ENCODE data around the gene UBA1. TPM values are rescaled to one million over a fixed set of nuclear protein-coding genes. Genes with fewer than 3 reads are reported as not detected.

UBA1 gene
- total and polyA plus RNA-seq, 4 donors, result 115 to 319 (median 219) TPM

DNA sequence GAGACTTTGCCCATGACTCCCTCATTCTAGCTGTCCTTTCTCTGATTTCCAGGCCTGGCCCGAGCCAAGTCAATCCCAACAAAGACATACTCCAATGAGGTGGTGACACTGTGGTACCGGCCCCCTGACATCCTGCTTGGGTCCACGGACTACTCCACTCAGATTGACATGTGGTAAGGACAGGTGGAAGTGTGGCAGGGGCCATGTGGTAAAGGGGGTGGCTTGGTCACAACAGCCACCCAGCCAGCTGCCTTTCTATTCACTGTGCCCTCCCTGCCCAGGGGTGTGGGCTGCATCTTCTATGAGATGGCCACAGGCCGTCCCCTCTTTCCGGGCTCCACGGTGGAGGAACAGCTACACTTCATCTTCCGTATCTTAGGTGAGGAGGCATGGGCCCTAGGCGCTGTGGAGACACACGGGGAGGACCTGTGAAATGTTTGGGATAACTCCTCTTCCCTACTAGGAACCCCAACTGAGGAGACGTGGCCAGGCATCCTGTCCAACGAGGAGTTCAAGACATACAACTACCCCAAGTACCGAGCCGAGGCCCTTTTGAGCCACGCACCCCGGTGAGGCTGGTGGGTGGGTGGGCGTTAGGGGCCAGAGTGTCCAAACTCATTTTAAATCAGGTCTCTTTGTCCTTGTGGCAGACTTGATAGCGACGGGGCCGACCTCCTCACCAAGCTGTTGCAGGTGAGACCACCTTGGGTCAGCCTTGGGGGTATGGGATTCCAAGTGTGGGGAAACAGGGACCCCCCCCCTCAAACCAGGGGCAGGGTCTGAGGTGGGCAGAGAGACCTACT, 33.1 kb downstream of the UBA1 start:
- peaks cover 6% of the 10 kb centered on the region for H3K27me3 ChIP-seq (ENCODE audit: control insufficient read depth, insufficient read depth, low read length)
- H3K4me3 ChIP-seq (ENCODE audit: low read depth, low read length), result no peak overlapping the region
- no peak for DNase-seq (ENCODE audit: low read depth in 4 of 6, low spot score in 6 of 6)
- 91% methylated on average over 7 of the region's 19 CpGs for WGBS (ENCODE audit: insufficient coverage)
- H3K36me3 ChIP-seq (ENCODE audit: control insufficient read depth, insufficient read depth, low read length), result peaks cover 63% of the 10 kb centered on the region
- no peak overlapping the region for H3K27ac ChIP-seq (ENCODE audit: low read depth, low read length)
- H3K9me3 ChIP-seq (ENCODE audit: control insufficient read depth, insufficient read depth, low read length), result no peaks in the 10 kb centered on the region
- no peaks in the 10 kb centered on the region for H3K4me1 ChIP-seq (ENCODE audit: control insufficient read depth, insufficient read depth, low read length)

GRCh38 chrX:47227334-47227583, 33.6 kb downstream of the UBA1 start:
- DNase-seq (ENCODE audit: low read depth in 4 of 6, low spot score in 6 of 6), result no peak
- H3K27me3 ChIP-seq (ENCODE audit: control insufficient read depth, insufficient read depth, low read length), result peaks cover 6% of the 10 kb centered on the region
- H3K27ac ChIP-seq (ENCODE audit: low read depth, low read length), result no peak overlapping the region
- no peak overlapping the region for H3K4me3 ChIP-seq (ENCODE audit: low read depth, low read length)
- no peaks in the 10 kb centered on the region for H3K4me1 ChIP-seq (ENCODE audit: control insufficient read depth, insufficient read depth, low read length)
- H3K9me3 ChIP-seq (ENCODE audit: control insufficient read depth, insufficient read depth, low read length), result no peaks in the 10 kb centered on the region
- H3K36me3 ChIP-seq (ENCODE audit: control insufficient read depth, insufficient read depth, low read length), result peaks cover 61% of the 10 kb centered on the region
- WGBS (ENCODE audit: insufficient coverage), result 97% methylated on average over 6 of the region's 9 CpGs

DNA sequence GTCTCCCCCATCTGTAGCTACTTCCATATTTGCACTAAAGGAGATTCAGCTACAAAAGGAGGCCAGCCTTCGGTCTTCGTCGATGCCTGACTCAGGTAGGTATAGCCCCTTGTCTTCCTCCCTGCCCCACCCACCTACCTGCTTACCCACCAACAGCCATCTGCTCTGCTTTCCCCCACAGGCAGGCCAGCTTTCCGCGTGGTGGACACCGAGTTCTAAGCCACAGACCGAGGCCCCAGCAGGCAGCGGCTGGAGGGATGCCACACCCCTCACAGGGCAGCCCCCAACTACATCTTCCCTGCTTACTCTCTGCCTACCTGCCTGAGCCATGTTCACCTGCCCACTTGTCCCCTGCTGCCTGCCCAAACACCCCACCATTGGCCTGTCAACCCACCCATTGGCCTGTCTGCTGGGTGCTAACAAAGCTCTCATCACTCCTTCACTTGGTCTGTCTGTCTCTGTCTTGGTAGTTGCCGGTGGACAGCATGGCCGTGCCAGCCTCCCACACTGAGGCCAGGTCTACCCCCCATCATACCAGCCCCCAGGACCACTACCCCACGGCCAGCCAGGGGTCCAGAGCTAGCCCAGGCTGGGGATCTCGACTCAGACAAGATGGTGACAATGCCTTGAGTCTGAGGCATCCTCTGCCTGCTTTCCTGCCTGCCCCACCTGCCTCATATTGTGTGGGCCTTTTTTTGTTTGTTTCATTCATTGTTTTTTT, 35.1 kb downstream of the UBA1 start:
- no peak for DNase-seq (ENCODE audit: low read depth in 4 of 6, low spot score in 6 of 6)
- 93% methylated on average over 11 of the region's 12 CpGs for WGBS (ENCODE audit: insufficient coverage)
- Histone ChIP-seq H3K27me3 (ENCODE audit: control insufficient read depth, insufficient read depth, low read length) (peaks cover 15% of the 10 kb centered on the region), H3K4me1 (ENCODE audit: control insufficient read depth, insufficient read depth, low read length) (peaks cover 7% of the 10 kb centered on the region), H3K27ac (ENCODE audit: low read depth, low read length) (no peak overlapping the region), H3K4me3 (ENCODE audit: low read depth, low read length) (no peak overlapping the region), H3K9me3 (ENCODE audit: control insufficient read depth, insufficient read depth, low read length) (no peaks in the 10 kb centered on the region), H3K36me3 (ENCODE audit: control insufficient read depth, insufficient read depth, low read length) (peaks cover 51% of the 10 kb centered on the region)

DNA sequence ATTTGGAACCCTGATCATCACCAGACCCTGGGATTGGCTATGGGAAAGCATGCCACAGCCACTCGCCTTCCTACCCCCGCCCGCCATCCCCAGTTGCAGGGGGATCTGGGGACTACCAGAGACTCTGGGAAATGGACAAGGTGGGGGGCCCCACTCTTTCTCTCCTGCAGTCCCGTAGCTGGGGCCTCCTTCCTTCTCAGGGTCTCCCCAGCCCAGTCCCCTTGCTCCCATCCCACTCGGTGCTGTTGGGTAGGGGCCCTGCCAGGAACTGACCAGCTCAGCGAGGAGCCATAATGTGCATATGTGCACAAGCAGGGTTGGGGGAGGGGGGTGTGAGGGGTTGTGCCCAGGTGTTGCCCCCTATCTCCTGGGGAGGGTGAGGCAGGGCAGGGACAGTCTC, 35.8 kb downstream of the UBA1 start:
- Histone ChIP-seq H3K4me3 (ENCODE audit: low read depth, low read length) (no peak overlapping the region), H3K4me1 (ENCODE audit: control insufficient read depth, insufficient read depth, low read length) (peaks cover 7% of the 10 kb centered on the region), H3K27me3 (ENCODE audit: control insufficient read depth, insufficient read depth, low read length) (peaks cover 16% of the 10 kb centered on the region), H3K36me3 (ENCODE audit: control insufficient read depth, insufficient read depth, low read length) (peaks cover 44% of the 10 kb centered on the region), H3K27ac (ENCODE audit: low read depth, low read length) (no peak overlapping the region), H3K9me3 (ENCODE audit: control insufficient read depth, insufficient read depth, low read length) (no peaks in the 10 kb centered on the region)
- DNase-seq (ENCODE audit: low read depth in 4 of 6, low spot score in 6 of 6), result no peak
- WGBS (ENCODE audit: insufficient coverage), result 86% methylated on average over 4 of the region's 6 CpGs

DNA sequence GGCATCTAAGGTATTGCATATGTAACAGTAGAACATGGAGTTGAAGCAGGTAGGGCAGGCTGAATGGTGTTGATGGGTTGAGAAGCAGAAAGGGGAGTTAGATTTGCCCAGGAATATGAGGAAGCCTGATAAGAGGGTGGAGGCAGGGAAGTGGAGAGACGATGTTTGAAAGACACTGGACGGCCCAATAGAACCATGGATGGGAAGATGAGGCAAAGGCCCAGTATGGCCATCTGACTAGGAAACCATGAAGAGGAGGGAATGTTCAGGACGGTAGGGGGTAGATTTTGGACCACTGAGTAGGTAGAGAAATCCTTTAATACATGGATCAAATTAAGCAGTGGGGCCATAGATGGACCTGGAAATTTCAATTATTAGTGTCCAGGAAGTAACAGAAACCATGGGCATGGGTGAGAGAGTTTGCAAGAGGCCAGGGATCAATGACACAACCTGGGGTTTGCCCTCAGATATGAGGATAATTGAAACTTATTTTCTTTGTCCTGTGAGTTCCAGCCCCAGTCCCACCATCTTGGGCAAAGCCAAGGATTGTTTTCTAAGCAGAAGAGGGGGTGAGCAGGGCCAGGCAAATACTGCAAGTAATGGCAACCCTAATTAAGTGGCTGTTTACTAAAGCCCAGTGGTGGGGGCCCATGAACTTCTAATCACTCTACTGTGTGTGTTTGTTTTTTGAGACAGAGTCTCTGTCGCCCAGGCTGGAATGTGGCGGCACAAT, 36.7 kb downstream of the UBA1 start:
- 91% methylated on average over 4 of the region's 5 CpGs for WGBS (ENCODE audit: insufficient coverage)
- Histone ChIP-seq H3K27me3 (ENCODE audit: control insufficient read depth, insufficient read depth, low read length) (peaks cover 16% of the 10 kb centered on the region), H3K27ac (ENCODE audit: low read depth, low read length) (no peak overlapping the region), H3K36me3 (ENCODE audit: control insufficient read depth, insufficient read depth, low read length) (peaks cover 35% of the 10 kb centered on the region), H3K9me3 (ENCODE audit: control insufficient read depth, insufficient read depth, low read length) (no peaks in the 10 kb centered on the region), H3K4me1 (ENCODE audit: control insufficient read depth, insufficient read depth, low read length) (peaks cover 7% of the 10 kb centered on the region), H3K4me3 (ENCODE audit: low read depth, low read length) (no peak overlapping the region)
- no peak for DNase-seq (ENCODE audit: low read depth in 4 of 6, low spot score in 6 of 6)

DNA sequence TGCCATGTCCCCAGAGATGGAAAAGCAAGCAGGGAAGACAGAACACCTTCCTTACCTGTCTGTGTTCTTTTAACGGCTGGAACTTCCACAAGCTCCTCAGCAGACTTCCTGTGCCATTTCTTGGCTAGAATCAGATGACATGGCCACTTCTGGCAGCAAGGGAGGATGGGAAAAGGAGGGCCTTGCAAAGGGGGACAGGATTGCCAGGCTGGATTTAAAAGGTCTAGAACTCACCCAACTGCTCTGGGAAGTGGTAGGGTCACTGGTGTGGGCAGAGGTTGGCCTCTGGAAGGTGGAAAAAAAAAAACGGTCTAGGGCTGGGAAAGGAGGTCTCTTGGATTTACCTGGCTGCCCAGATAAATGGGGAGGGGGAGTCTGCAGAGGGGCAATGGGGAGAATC, 37.5 kb downstream of the UBA1 start:
- WGBS (ENCODE audit: insufficient coverage), result 67% methylated on average over 1 of the region's 2 CpGs
- Histone ChIP-seq H3K4me3 (ENCODE audit: low read depth, low read length) (no peak overlapping the region), H3K27me3 (ENCODE audit: control insufficient read depth, insufficient read depth, low read length) (peaks cover 16% of the 10 kb centered on the region), H3K27ac (ENCODE audit: low read depth, low read length) (no peak overlapping the region), H3K4me1 (ENCODE audit: control insufficient read depth, insufficient read depth, low read length) (peaks cover 7% of the 10 kb centered on the region), H3K9me3 (ENCODE audit: control insufficient read depth, insufficient read depth, low read length) (no peaks in the 10 kb centered on the region), H3K36me3 (ENCODE audit: control insufficient read depth, insufficient read depth, low read length) (peaks cover 26% of the 10 kb centered on the region)
- DNase-seq (ENCODE audit: low read depth in 4 of 6, low spot score in 6 of 6), result no peak

- 85% methylated on average over 5 of the region's 8 CpGs for WGBS (ENCODE audit: insufficient coverage)
- Histone ChIP-seq H3K27me3 (ENCODE audit: control insufficient read depth, insufficient read depth, low read length) (peaks cover 18% of the 10 kb centered on the region), H3K36me3 (ENCODE audit: control insufficient read depth, insufficient read depth, low read length) (peaks cover 15% of the 10 kb centered on the region), H3K4me1 (ENCODE audit: control insufficient read depth, insufficient read depth, low read length) (peaks cover 10% of the 10 kb centered on the region), H3K27ac (ENCODE audit: low read depth, low read length) (peak overlapping the region; percentile 100), H3K9me3 (ENCODE audit: control insufficient read depth, insufficient read depth, low read length) (no peaks in the 10 kb centered on the region), H3K4me3 (ENCODE audit: low read depth, low read length) (peak overlapping the region; percentile 87)
- DNase-seq (ENCODE audit: low read depth in 4 of 6, low spot score in 6 of 6), result no peak
Observed at GRCh38 chrX:47232197-47232802, 38.7 kb downstream of the UBA1 start.

GRCh38 chrX:47232803-47233332, 39.2 kb downstream of the UBA1 start, which contains the start of gene USP11:
Gene USP11, plus strand, starts transcription at chrX:47233009. Its CDS starts 35 bp downstream, at chrX:47233044.
- peaks cover 12% of the 10 kb centered on the region for H3K4me1 ChIP-seq (ENCODE audit: control insufficient read depth, insufficient read depth, low read length)
- 15% methylated on average over 46 of the region's 46 CpGs for WGBS (ENCODE audit: insufficient coverage)
- peak in 4 of 6 donors; percentile 51 to 94 (median 76) for DNase-seq (ENCODE audit: low read depth in 4 of 6, low spot score in 6 of 6)

More at GRCh38 chrX:47232803-47233332, 39.2 kb downstream of the UBA1 start, which contains the start of gene USP11:
- peaks cover 19% of the 10 kb centered on the region for H3K27me3 ChIP-seq (ENCODE audit: control insufficient read depth, insufficient read depth, low read length)
- H3K9me3 ChIP-seq (ENCODE audit: control insufficient read depth, insufficient read depth, low read length), result no peaks in the 10 kb centered on the region
- peak within 1 kb of the TSS; percentile 87 for H3K4me3 ChIP-seq (ENCODE audit: low read depth, low read length)
- peaks cover 13% of the 10 kb centered on the region for H3K36me3 ChIP-seq (ENCODE audit: control insufficient read depth, insufficient read depth, low read length)
- peak within 1 kb of the TSS; percentile 100 for H3K27ac ChIP-seq (ENCODE audit: low read depth, low read length)

Measured in spinal cord (tissue), 10 donors.